Activated CD8-positive, alpha-beta memory T cell treated with anti-CD3 and anti-CD28 coated beads for 48 hours (primary cell): ENCODE data around the gene STYXL1.
"Not testable (repeated sequence)": the region's sequence is repeated elsewhere in the genome, so short reads cannot be mapped to it uniquely, and the experiment has no call there.

Experiments
- DNase-seq, 3 experiments: peaks; one replicate each; pipeline ENCODE4 v3.0.0-alpha.2; 2020; ENCODE audit warnings: low read depth in 2 of 3, low spot score in 2 of 3

STYXL1 gene

GRCh38 chr7:76066716-76067503 lies 19.1 kb upstream of the STYXL1 start:
- DNase-seq: no peak

DNA sequence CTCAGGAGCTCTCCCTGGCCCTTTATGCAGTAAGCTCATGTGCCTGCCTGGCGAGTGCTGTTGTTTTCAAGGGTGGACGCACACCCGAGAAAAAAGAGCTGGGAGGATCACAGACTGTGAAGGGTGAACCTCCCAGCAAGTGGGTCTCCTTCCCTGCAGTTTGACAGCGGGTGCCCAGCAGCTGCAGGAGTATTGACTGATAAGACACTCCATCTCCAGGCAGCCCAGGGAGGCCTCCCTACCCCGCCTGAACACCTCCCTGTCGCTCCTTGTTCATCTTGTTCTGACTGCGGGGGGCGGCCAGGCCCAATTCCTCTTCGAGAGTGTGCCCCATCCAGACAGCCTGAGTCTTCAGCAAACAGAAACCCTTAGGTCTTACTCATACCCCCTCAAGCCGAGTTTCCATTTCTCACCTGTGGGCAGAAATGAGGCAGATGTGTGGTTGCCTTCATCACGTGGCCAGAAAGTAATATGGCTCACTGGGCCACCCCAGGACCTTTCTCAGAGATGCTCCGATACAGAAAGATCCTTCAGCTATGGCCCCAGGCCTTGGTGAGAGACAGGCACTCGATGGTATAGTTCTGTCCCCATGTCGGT lies 17.3 kb upstream of the STYXL1 start:
- DNase-seq: no peak

DNA sequence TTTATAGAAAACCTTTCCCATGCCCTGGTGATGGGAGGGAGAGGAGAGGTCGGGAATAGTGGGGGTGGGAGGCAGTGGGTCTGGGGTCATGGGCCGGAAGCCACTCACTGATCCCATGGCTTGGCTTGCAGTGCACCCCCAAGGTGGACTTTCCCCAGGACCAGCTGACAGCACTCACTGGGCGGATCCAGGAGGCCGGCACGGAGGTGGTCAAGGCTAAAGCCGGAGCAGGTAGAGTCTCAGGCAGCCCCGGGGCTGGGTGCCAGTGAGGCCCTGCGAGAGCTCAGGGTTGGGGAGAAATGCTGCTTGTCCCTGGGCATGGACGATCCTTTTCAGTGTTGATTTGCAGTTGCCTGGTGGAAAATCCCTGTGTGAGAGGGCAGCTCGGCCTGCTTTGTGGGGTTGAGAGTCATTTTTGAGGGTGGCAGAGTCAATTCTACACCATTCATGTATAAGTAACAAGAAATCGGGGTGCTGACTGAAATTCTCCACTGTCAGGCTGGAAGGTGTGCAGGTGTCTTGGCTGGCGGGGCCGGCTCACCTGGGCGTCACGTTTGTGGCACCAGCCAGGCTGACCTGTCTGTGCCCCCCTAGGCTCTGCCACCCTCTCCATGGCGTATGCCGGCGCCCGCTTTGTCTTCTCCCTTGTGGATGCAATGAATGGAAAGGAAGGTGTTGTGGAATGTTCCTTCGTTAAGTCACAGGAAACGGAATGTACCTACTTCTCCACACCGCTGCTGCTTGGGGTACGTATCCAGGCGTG lies 16.6 kb upstream of the STYXL1 start:
- no peak for DNase-seq

DNA sequence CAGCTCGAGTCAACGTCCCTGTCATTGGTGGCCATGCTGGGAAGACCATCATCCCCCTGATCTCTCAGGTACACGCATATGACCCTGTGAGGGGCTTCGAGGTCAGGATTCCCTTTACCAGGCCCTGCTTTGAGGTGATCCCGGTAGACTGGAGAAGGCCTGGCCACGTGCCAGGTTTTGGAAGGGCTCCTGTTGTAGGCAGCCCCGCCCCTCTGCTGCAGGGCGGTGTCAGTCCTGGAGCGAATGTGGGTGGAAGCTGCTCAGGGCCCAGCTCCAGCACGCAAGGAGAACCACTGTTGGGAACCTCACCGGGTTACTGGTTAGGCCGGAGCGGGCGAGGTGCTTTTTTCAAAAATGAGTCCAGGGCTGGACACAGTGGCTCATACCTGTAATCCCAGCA lies 15.7 kb upstream of the STYXL1 start:
- DNase-seq: no peak

DNA sequence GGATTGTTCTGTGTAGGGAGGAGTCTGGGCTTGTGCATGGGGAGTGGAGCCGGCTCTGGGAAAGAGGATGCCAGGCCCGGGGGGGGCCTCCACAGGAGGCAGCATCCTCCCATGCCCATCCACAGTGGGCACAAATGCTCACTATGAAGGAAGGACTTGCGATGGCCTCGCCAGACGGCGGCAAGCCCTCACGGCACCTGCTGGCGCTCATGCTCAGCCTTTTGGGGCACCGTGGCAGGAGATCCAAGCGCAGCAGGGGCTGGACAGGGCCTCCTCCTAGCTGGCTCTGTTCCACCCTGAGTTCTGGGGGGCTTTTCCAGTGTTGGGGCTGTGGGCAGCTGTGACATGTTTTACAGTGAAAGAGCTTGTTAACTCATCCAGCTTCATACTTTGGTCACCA lies 15.3 kb upstream of the STYXL1 start:
- DNase-seq: no peak

DNA sequence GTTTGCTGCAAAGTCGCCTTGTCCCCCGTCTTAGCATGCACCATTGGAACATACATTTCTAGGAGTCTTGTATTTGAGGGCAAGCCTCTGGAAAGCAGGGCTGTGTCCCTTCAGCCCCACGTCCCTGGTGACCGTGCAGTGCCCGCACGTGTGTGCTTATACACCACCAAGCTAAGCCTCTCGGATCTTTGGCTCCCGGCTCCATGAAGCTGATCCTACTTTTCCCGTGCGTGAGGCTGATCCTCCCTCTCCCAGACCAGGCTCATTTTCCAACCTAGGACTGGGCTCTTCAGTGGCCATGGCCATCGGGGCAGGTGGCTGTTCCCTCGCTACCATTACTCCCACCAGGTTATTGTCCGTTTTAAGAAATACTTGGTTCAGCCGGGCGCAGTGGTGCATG lies 14.5 kb upstream of the STYXL1 start:
- DNase-seq: no peak

- DNase-seq: no peak
Measured at GRCh38 chr7:76060842-76061241, 13.0 kb upstream of the STYXL1 start.

GRCh38 chr7:76058745-76059144 lies 10.9 kb upstream of the STYXL1 start:
- DNase-seq: not testable (repeated sequence)

- DNase-seq: no peak
Measured at GRCh38 chr7:76057813-76058145, 10.0 kb upstream of the STYXL1 start.

- DNase-seq: no peak
Measured at GRCh38 chr7:76057103-76057812, 9.5 kb upstream of the STYXL1 start.

DNA sequence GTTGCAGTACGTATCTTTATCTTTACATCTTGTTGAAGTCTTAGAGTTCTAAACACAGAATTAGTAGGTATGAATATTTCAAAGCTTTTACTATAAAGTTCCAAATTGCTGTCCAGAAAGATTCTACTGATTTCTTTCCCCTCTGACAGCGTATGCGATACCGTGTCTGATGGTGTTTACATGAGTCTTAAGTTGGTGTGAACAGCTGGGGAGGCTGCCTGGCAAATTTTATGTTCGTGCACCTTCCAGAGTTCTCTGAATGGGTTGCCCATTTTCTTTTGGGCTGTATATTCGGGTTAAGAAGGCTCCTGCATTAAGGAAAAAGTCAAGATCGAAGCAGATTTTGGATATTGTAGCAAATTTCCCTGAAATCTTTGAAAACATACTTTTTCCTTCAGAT lies 8.4 kb upstream of the STYXL1 start:
- DNase-seq: no peak

DNA sequence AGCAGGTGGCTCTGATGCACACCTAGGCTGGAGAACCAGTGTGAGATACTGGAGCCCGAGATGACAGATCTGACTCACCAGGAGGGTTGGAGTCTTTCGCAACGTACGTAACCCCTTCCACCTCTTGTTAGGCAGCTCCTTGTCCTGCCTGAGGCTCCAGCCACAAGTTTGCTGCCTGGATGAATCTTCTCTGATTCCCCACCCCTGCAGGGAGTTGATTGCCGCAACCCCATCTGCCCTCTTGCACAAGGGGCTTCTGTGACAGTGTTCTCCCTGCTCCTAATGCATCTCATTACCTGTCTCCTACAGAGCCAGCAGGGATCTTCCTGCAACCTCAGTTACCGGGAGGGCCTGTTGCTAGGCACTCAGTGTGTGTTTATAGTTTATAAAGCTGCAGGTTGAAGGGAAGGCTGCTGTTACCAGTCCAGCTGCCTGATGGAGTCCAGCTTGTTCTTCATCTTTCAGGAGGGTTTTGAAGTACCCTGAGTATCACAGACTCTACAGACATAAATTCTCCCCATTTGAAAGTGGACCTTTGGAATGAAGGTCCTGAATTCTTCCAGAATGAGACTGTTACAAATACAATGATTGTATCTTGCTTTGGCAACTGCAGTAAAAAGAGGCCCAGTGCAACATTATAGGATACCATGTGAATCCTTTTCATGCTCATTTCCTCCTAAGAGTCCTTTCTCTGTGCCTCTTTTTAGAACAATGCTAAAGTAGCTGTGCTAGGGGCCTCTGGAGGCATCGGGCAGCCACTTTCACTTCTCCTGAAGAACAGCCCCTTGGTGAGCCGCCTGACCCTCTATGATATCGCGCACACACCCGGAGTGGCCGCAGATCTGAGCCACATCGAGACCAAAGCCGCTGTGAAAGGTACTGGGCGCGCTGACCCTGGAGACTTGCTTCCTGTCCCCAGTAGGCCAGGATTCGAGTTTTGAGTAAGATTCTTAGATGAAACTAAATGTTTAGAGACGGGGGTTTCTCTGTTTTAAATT lies 6.6 kb upstream of the STYXL1 start:
- DNase-seq: no peak

DNA sequence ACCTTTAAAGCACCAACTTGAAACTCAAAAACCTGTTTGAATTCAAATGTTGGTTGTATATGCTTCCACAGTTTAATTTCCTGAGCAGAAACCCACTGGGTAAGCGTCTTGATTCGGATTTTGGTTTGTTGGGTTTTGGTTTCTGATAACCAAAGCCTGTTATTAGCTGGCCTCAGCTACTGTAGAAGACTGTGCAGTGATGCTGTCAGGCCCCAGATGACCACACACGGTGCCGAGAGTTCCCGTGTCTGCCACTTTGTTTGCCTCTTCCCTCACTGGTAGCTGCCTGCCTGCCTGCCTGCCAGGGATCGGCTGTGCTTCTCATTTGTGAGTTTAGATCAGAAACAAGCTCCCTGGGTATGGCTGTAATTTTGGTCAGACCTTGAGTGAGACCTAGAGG lies 5.7 kb upstream of the STYXL1 start:
- no peak for DNase-seq

- not testable (repeated sequence) for DNase-seq
Measured at GRCh38 chr7:76052681-76053080, 4.9 kb upstream of the STYXL1 start.

DNA sequence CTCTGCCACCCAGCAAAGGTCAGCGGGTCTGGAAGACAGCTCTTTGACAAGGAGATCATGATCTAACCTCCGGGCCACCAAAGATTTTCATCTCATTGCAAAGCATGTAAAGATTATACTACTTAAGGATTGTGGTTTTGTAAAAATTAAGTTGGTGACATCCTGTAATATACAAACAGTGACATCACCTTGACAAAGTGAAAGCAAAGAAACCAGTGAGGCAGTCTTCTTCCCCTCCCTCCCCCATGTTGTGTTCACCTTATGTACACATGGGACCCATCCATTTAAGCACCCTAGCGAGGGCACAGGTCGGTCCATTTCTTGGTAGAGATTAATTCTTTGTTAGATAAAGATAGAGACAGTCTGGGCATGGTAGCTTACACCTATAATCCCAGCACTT lies 4.0 kb upstream of the STYXL1 start:
- no peak for DNase-seq

GRCh38 chr7:76050545-76050944 lies 2.7 kb upstream of the STYXL1 start:
- no peak for DNase-seq

DNA sequence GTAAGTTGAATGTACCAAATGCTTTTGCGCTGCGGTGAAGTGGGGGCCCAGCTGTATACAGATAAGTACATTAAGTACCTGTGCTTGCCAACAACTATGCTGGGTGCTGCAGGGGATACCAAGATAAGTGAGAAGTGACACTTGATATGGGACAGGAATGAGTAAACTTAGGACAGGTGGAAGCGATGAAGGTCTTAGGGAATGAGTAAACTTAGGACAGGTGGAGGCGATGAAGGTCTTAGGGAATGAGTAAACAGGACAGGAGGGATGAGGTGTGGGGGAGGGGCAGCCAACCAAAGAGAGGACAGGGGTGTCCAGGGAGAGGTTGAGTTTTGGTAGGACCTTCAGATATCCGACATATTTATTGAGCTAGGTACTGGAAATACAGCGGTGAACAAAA lies 1.5 kb upstream of the STYXL1 start:
- no peak for DNase-seq

DNA sequence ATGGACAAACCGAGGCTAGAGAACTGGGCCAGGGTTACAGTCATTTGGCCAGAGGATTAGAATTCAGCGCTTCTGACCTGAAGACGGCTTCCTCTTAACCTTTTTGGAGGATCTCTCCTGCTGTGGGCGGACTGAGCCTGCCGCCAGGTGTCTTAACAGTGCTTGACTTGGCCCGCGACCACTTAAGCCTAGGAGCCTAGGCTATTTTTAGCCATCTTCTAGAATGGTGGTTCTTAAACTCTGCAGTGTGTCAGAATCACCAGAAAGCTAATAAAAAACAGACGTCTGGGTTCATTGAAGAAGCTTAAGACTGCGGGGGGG lies 828 bp upstream of the STYXL1 start:
- DNase-seq: no peak

DNA sequence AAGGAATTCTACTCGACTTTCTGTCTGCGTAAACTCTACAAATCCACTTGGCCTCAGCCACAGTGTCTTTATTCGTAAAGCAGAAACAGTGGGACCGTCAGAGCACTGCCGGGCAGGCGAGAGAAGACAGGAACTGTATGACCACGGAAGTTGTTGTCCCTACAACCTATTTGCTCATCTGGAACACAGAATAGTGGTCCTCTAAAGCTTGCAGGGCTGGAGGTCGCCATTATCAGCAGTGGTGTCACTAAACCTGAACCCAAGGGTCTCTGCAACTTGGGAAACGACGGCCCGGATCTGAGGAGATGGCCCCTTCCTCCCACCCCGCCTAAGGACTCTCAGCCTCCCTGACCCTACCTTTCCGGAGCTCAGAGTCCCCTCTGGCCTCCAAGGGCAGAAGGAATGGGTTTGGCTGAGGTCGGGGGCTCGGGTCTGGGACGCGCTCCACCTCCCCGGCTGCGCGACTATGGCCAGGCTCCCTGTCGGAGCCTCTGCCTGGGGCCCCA lies 442 bp downstream of the STYXL1 start:
- DNase-seq: no peak

- DNase-seq: no peak
Measured at GRCh38 chr7:76044375-76044865, 3.4 kb downstream of the STYXL1 start.
